Measurements from ENCODE around the gene GYPE. TPM values are rescaled to one million over a fixed set of nuclear protein-coding genes. Genes with fewer than 3 reads are reported as not detected.
A peak's percentile ranks its signal among the peaks of the same experiment; 100 is the strongest.
"Not testable (repeated sequence)": the region's sequence is repeated elsewhere in the genome, so short reads cannot be mapped to it uniquely, and the experiment has no call there.

GYPE gene
- total RNA-seq, 1 experiment from 2014 or later, result 1.2 TPM

DNA sequence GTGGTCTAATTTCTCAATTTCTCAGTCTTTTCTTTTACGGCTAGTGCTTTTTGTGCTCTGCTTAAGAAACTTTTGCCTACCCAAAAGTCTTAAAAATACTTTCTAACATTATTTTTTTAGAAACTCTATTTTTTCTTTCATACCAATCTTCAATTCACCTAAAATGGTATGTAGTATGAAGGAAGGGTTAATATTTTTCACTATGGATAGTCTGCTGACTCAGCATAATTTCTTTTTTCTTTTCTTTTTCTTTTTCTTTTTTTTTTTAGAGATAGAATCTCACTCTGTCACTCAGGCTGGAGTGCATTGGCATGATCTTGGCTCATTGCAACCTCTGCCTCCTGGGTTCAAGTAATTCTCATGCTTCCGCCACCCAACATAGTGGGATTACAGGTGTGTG is 34.2 kb upstream of the GYPE start:
- no TSS peak for BruUV-seq (replicated peaks)
- no peaks in the 10 kb centered on the region for H3K4me1 ChIP-seq (ENCODE audit: insufficient read depth, low read length, poor library complexity, severe bottlenecking)
- H3K4me3 ChIP-seq (ENCODE audit: low read depth, low read length, poor library complexity, severe bottlenecking), result no peak overlapping the region
- H3K36me3 ChIP-seq (ENCODE audit: insufficient read depth, low read length, poor library complexity, severe bottlenecking), result no peaks in the 10 kb centered on the region
- no peaks in the 10 kb centered on the region for H3K9me3 ChIP-seq (ENCODE audit: low read depth, low read length, poor library complexity, severe bottlenecking)
- ChIA-PET CTCF (no interaction called here), POLR2A (ENCODE audit: low non-redundant PET) (no interaction called here)
- no peaks in the 10 kb centered on the region for H3K27me3 ChIP-seq (replicated peaks; ENCODE audit: insufficient read depth, low read depth, low read length, poor library complexity)
- H3K27ac ChIP-seq (ENCODE audit: low read depth, low read length, poor library complexity, severe bottlenecking), result no peak overlapping the region
- intact Hi-C loops (cut with micrococcal nuclease; ENCODE audit: unreplicated experiment), result no loop called here
- no peak for DNase-seq (ENCODE audit: low spot score)
- no peak for TF ChIP-seq EZH2 (IDR thresholded peaks at IDR 0.05; ENCODE audit: borderline replicate concordance, low read depth, low read length, poor library complexity, severe bottlenecking)
- TF ChIP-seq, protein P1, sequence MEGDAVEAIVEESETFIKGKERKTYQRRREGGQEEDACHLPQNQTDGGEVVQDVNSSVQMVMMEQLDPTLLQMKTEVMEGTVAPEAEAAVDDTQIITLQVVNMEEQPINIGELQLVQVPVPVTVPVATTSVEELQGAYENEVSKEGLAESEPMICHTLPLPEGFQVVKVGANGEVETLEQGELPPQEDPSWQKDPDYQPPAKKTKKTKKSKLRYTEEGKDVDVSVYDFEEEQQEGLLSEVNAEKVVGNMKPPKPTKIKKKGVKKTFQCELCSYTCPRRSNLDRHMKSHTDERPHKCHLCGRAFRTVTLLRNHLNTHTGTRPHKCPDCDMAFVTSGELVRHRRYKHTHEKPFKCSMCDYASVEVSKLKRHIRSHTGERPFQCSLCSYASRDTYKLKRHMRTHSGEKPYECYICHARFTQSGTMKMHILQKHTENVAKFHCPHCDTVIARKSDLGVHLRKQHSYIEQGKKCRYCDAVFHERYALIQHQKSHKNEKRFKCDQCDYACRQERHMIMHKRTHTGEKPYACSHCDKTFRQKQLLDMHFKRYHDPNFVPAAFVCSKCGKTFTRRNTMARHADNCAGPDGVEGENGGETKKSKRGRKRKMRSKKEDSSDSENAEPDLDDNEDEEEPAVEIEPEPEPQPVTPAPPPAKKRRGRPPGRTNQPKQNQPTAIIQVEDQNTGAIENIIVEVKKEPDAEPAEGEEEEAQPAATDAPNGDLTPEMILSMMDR (conservative IDR thresholded peaks at IDR 0.05; ENCODE audit: low read depth, low read length), result no peak

DNA sequence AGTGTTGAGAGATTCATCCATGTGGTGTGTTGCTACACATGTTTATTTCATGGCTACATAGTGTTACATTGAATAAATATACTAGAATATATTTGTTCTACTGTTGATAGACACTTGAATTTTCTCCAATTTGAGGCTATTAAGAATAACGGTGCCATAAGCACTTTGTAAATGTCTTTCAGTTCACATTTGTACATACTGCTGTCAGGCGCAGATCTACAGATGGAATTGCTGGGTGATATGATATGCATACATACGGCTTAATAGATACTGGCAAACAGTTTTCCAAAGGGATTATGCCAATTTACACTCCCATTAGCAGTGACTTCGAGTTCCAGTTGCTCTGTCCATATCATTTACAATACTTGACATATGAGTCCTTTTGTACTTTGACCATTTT is 33.5 kb upstream of the GYPE start:
- CTCF ChIA-PET; H3K9me3 ChIP-seq (ENCODE audit: low read depth, low read length, poor library complexity, severe bottlenecking); H3K4me1 ChIP-seq (ENCODE audit: insufficient read depth, low read length, poor library complexity, severe bottlenecking); DNase-seq (ENCODE audit: low spot score); H3K4me3 ChIP-seq (ENCODE audit: low read depth, low read length, poor library complexity, severe bottlenecking); H3K27me3 ChIP-seq (replicated peaks; ENCODE audit: insufficient read depth, low read depth, low read length, poor library complexity); POLR2A ChIA-PET (ENCODE audit: low non-redundant PET); H3K27ac ChIP-seq (ENCODE audit: low read depth, low read length, poor library complexity, severe bottlenecking); BruUV-seq (replicated peaks); intact Hi-C loops (cut with micrococcal nuclease; ENCODE audit: unreplicated experiment); H3K36me3 ChIP-seq (ENCODE audit: insufficient read depth, low read length, poor library complexity, severe bottlenecking): not testable (repeated sequence)

DNA sequence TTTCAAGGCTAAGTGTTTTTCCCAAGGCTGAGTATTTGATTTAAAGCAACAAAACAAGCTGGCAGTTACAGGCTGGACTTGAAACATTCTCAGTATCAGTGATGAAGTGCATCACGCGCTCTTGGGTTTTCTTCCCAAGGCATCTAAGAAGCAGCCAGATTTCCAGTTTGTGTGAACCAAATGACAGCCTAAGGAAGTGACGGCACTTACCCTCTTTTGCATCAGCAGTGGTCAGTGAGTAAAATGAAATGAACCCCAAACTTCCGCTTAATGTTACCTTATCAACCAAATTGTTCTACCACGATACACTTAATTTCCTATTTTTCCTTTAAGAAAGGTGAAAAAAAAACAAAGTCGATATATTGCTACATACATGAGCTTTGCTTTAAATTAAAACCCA is 15.8 kb upstream of the GYPE start:
- ChIA-PET CTCF (no interaction called here), POLR2A (ENCODE audit: low non-redundant PET) (no interaction called here)
- Histone ChIP-seq H3K27me3 (replicated peaks; ENCODE audit: insufficient read depth, low read depth, low read length, poor library complexity) (no peaks in the 10 kb centered on the region), H3K9me3 (ENCODE audit: low read depth, low read length, poor library complexity, severe bottlenecking) (no peaks in the 10 kb centered on the region), H3K4me1 (ENCODE audit: insufficient read depth, low read length, poor library complexity, severe bottlenecking) (no peaks in the 10 kb centered on the region), H3K4me3 (ENCODE audit: low read depth, low read length, poor library complexity, severe bottlenecking) (no peak overlapping the region), H3K27ac (ENCODE audit: low read depth, low read length, poor library complexity, severe bottlenecking) (no peak overlapping the region), H3K36me3 (ENCODE audit: insufficient read depth, low read length, poor library complexity, severe bottlenecking) (no peaks in the 10 kb centered on the region)
- no TSS peak for BruUV-seq (replicated peaks)
- no peak for TF ChIP-seq EZH2 (IDR thresholded peaks at IDR 0.05; ENCODE audit: borderline replicate concordance, low read depth, low read length, poor library complexity, severe bottlenecking)
- TF ChIP-seq, protein P1 (conservative IDR thresholded peaks at IDR 0.05; ENCODE audit: low read depth, low read length), result no peak
- intact Hi-C loops (cut with micrococcal nuclease; ENCODE audit: unreplicated experiment), result no loop called here
- no peak for DNase-seq (ENCODE audit: low spot score)

DNA sequence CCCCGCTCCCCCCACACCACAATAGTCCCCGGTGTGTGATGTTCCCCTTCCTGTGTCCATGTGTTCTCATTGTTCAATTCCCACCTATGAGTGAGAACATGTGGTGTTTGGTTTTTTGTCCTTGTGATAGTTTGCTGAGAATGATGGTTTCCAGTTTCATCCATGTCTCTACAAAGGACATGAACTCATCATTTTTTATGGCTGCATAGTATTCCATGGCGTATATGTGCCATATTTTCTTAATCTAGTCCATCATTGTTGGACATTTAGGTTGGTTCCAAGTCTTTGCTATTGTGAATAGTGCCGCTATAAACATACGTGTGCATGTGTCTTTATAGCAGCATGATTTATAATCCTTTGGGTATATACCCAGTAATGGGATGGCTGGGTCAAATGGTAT is 11.1 kb upstream of the GYPE start:
- H3K36me3 ChIP-seq (ENCODE audit: insufficient read depth, low read length, poor library complexity, severe bottlenecking); H3K4me1 ChIP-seq (ENCODE audit: insufficient read depth, low read length, poor library complexity, severe bottlenecking); BruUV-seq (replicated peaks); DNase-seq (ENCODE audit: low spot score); POLR2A ChIA-PET (ENCODE audit: low non-redundant PET); H3K9me3 ChIP-seq (ENCODE audit: low read depth, low read length, poor library complexity, severe bottlenecking); H3K27me3 ChIP-seq (replicated peaks; ENCODE audit: insufficient read depth, low read depth, low read length, poor library complexity); CTCF ChIA-PET; H3K27ac ChIP-seq (ENCODE audit: low read depth, low read length, poor library complexity, severe bottlenecking); H3K4me3 ChIP-seq (ENCODE audit: low read depth, low read length, poor library complexity, severe bottlenecking); intact Hi-C loops (cut with micrococcal nuclease; ENCODE audit: unreplicated experiment): not testable (repeated sequence)

DNA sequence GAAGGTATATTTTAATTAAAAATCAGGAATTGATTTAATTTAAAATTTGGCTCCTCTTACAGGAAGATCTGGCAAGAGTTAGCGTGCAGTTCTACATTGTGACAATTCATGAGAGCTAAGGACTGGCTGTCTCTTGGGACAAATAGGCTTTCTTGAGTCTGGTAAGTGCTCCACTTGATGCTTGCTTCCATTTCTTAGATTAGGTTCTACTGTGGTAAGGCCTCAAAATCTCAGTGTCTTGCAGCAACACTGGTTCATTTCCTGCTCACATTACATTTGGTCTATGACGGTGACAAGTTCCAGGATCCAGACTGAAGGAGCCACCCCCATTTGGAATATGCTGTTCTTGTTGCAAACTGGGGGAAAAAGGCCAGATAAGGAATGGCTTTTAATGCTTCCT is 7.1 kb upstream of the GYPE start:
- peak; percentile 31 for DNase-seq (ENCODE audit: low spot score)
- H3K9me3 ChIP-seq (ENCODE audit: low read depth, low read length, poor library complexity, severe bottlenecking); BruUV-seq (replicated peaks); CTCF ChIA-PET; H3K36me3 ChIP-seq (ENCODE audit: insufficient read depth, low read length, poor library complexity, severe bottlenecking); H3K4me1 ChIP-seq (ENCODE audit: insufficient read depth, low read length, poor library complexity, severe bottlenecking); POLR2A ChIA-PET (ENCODE audit: low non-redundant PET); H3K27me3 ChIP-seq (replicated peaks; ENCODE audit: insufficient read depth, low read depth, low read length, poor library complexity); intact Hi-C loops (cut with micrococcal nuclease; ENCODE audit: unreplicated experiment): not testable (repeated sequence)
- Histone ChIP-seq H3K4me3 (ENCODE audit: low read depth, low read length, poor library complexity, severe bottlenecking) (peak overlapping the region; percentile 52), H3K27ac (ENCODE audit: low read depth, low read length, poor library complexity, severe bottlenecking) (peak overlapping the region; percentile 61)

DNA sequence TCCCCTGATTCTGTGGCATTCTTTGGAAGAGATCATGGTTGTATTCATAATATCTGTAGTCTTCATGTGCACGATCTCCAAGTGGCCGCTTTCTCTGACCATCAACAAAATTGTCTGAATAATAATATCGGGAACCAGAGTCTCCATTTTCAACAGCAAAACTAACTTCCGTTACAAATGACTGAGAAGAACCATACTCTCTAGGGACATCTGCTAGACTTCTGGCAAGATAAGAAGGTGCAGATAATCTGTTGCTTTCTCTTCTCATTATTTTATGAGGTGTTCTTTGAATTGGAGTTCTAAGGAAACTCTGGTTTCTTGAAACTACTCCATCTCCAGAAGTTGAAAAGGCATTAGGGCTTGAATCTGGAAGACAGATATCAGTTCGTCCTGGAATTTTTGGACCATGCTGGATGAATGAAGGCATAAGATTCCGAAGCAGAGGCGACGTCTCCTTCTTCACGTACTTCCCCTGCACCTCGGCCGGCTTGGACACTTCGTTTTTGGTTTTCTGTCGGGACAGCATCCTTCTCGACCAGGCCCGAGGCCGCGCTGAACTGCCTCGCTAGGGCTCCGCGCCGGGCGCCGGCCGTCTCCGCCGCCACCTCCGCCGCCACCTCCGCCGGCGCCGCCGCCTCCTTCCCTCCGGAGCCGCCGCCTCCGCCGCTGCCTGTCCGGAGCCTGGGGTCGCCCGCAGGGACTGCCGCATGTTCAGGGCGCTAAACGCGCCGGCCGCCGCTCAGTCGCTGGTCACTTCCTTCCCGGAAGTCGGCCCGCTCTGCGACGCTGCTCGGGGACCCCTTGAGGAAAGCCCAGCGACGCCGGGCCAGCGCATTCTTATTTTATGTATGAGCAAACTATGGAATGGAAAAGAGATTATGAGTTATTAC is 6.4 kb upstream of the GYPE start:
- intact Hi-C loops (cut with micrococcal nuclease; ENCODE audit: unreplicated experiment); CTCF ChIA-PET; H3K9me3 ChIP-seq (ENCODE audit: low read depth, low read length, poor library complexity, severe bottlenecking); H3K4me1 ChIP-seq (ENCODE audit: insufficient read depth, low read length, poor library complexity, severe bottlenecking); POLR2A ChIA-PET (ENCODE audit: low non-redundant PET); H3K27me3 ChIP-seq (replicated peaks; ENCODE audit: insufficient read depth, low read depth, low read length, poor library complexity); H3K36me3 ChIP-seq (ENCODE audit: insufficient read depth, low read length, poor library complexity, severe bottlenecking): not testable (repeated sequence)
- H3K4me3 ChIP-seq (ENCODE audit: low read depth, low read length, poor library complexity, severe bottlenecking), result peak overlapping the region; percentile 52
- peak overlapping the region; percentile 61 for H3K27ac ChIP-seq (ENCODE audit: low read depth, low read length, poor library complexity, severe bottlenecking)
- TSS peak; percentile 53 for BruUV-seq (replicated peaks)
- peak; percentile 28 for DNase-seq (ENCODE audit: low spot score)
